Endothelial cell of umbilical vein (primary cell): Measurements from ENCODE around the gene SUZ12. TPM values are rescaled to one million over a fixed set of nuclear protein-coding genes. Genes with fewer than 3 reads are reported as not detected.
"Not testable (repeated sequence)": the region's sequence is repeated elsewhere in the genome, so short reads cannot be mapped to it uniquely, and the experiment has no call there.

Experiments
- BruUV-seq: library from RNA; stranded (reverse); fragments of 400-500 nt; replicated peaks from 2 replicates; lab custom pipeline; 2021; lab: Mats Ljungman, UMichigan
- CTCF ChIA-PET: fragments of 300-600, 350-600 bp; sonication (Branson Sonifier 250); formaldehyde crosslinking; loops from one replicate; lab custom pipeline; 2021; ENCODE audit warnings: antibody characterized with exemption, inconsistent platforms; lab: Charles Lee
- POLR2A ChIA-PET: fragments of 300-600, 350-600 bp; sonication (Branson Sonifier 250); formaldehyde crosslinking; loops from one replicate; lab custom pipeline; 2021; ENCODE audit warnings: antibody characterized with exemption, inconsistent platforms; lab: Charles Lee
- DNase-seq: peaks from one replicate; pipeline ENCODE4 v3.0.0-alpha.2; 2011; ENCODE audit warnings: low read depth, low spot score
- FAIRE-seq: peaks from 2 replicates; lab custom pipeline; 2011; peaks lifted over from hg19 to GRCh38; lab: Jason Lieb, UNC
- H2AFZ ChIP-seq: 2 replicates; pipeline ENCODE4 v1.6.0; 2012; ENCODE audit warnings: low read depth, low read length, control low read depth, inconsistent platforms
- H3K27ac ChIP-seq: 2 replicates; pipeline ENCODE4 v1.5.1; 2011; ENCODE audit warnings: low read depth, mild to moderate bottlenecking, control low read depth, low read length, moderate library complexity; ENCODE audit not compliant: insufficient read depth
- H3K27me3 ChIP-seq, 2 experiments: 2 replicates each; pipeline versions ENCODE4 v1.6.0 to v1.6.1; 2011; ENCODE audit warnings: low read length in 2 of 2, mixed read lengths in 1 of 2; ENCODE audit not compliant: control insufficient read depth in 2 of 2, insufficient read depth in 2 of 2
- H3K36me3 ChIP-seq, 2 experiments: 2 replicates in 1 of 2; 3 replicates in 1 of 2; pipeline ENCODE4 v1.5.1; 2011; ENCODE audit warnings: low read length in 2 of 2, mild to moderate bottlenecking in 1 of 2, moderate library complexity in 1 of 2; ENCODE audit not compliant: control insufficient read depth in 2 of 2, insufficient read depth in 2 of 2; ENCODE audit errors: extremely low read depth in 1 of 2
- H3K4me1 ChIP-seq: 3 replicates; pipeline ENCODE4 v1.5.1; 2011; ENCODE audit warnings: mild to moderate bottlenecking, low read length; ENCODE audit not compliant: control insufficient read depth, insufficient read depth; ENCODE audit errors: extremely low read depth
- H3K4me2 ChIP-seq: 2 replicates; pipeline ENCODE4 v1.6.1; 2011; ENCODE audit warnings: low read length, control low read depth, mixed read lengths; ENCODE audit not compliant: insufficient read depth
- H3K4me3 ChIP-seq, 3 experiments: fragments of 200-600 bp in 1 of 3; sonication (generic), shearing (Covaris generic) in 1 of 3; replicated peaks in 1 of 3; 2 replicates each; pipeline ENCODE4 v1.5.1; 2011 to 2016; ENCODE audit warnings: control low read depth in 3 of 3, low read length in 3 of 3, mild to moderate bottlenecking in 2 of 3, inconsistent platforms in 1 of 3, low read depth in 1 of 3, moderate library complexity in 1 of 3; ENCODE audit not compliant: insufficient read depth in 1 of 3
- H3K79me2 ChIP-seq: 2 replicates; pipeline ENCODE4 v1.6.0; 2012; ENCODE audit warnings: low read length, inconsistent platforms; ENCODE audit not compliant: control insufficient read depth, insufficient read depth
- H3K9ac ChIP-seq: replicated peaks from 2 replicates; pipeline ENCODE3; 2011; ENCODE audit warnings: low read length, control low read depth; ENCODE audit not compliant: insufficient read depth; ENCODE audit errors: extremely low read depth
- H3K9me1 ChIP-seq: replicated peaks from 3 replicates; pipeline ENCODE4 v1.6.0; 2011; ENCODE audit warnings: mild to moderate bottlenecking, low read length; ENCODE audit not compliant: control insufficient read depth, insufficient read depth; ENCODE audit errors: extremely low read depth
- H3K9me3 ChIP-seq: replicated peaks from 2 replicates; pipeline ENCODE4 v1.5.1; 2012; ENCODE audit warnings: low read length, inconsistent platforms; ENCODE audit not compliant: control insufficient read depth, insufficient read depth
- H4K20me1 ChIP-seq: replicated peaks from 2 replicates; pipeline ENCODE3; 2011; ENCODE audit warnings: mild to moderate bottlenecking, low read length; ENCODE audit not compliant: control insufficient read depth, insufficient read depth; ENCODE audit errors: extremely low read depth
- CTCF ChIP-seq, 2 donors: IDR thresholded peaks; 1 replicate in 1 of 2; 2 replicates in 1 of 2; pipeline ENCODE4 v1.5.1; 2011; ENCODE audit warnings: low read length in 2 of 2, mild to moderate bottlenecking in 2 of 2, moderate library complexity in 2 of 2, control low read depth in 1 of 2, inconsistent platforms in 1 of 2, low read depth in 1 of 2; ENCODE audit not compliant: insufficient read depth in 1 of 2; ENCODE audit errors: extremely low read depth in 1 of 2
- EZH2 ChIP-seq: IDR thresholded peaks from 2 replicates; pipeline ENCODE4 v1.6.1; 2012; ENCODE audit warnings: borderline replicate concordance, low read depth, mild to moderate bottlenecking, moderate library complexity, low read length, inconsistent platforms; ENCODE audit not compliant: severe bottlenecking
- FOS ChIP-seq: IDR thresholded peaks from 2 replicates; pipeline ENCODE4 v1.6.1; 2011; ENCODE audit warnings: mild to moderate bottlenecking, low read length, moderate library complexity, borderline replicate concordance; ENCODE audit not compliant: insufficient read depth
- GATA2 ChIP-seq: IDR thresholded peaks from 2 replicates; pipeline ENCODE4 v1.7.0; 2011; ENCODE audit warnings: low read depth, mild to moderate bottlenecking, moderate library complexity, mixed read lengths, low read length; ENCODE audit not compliant: insufficient read length, insufficient read depth
- JUN ChIP-seq: IDR thresholded peaks from 2 replicates; pipeline ENCODE4 v1.6.1; 2011; ENCODE audit warnings: borderline replicate concordance, low read depth; ENCODE audit not compliant: insufficient read length, insufficient read depth
- MAX ChIP-seq: IDR thresholded peaks from 2 replicates; pipeline ENCODE4 v1.6.1; 2011; ENCODE audit not compliant: insufficient read depth, insufficient read length
- MYC ChIP-seq: IDR thresholded peaks from one replicate; pipeline ENCODE4 v1.6.1; 2011; ENCODE audit warnings: mild to moderate bottlenecking, low read depth, low read length
- POLR2A ChIP-seq: IDR thresholded peaks from 2 replicates; pipeline ENCODE4 v1.6.1; 2012; ENCODE audit warnings: low read depth, mild to moderate bottlenecking, control low read depth, low read length
- POLR2AphosphoS5 ChIP-seq: IDR thresholded peaks from 2 replicates; pipeline ENCODE4 v1.6.1; 2012; ENCODE audit warnings: low read depth, mild to moderate bottlenecking, control low read depth, low read length, moderate library complexity; ENCODE audit not compliant: insufficient read depth
- dilution Hi-C: fragments of 300-500 bp; cut with MboI; formaldehyde crosslinking; loops from one replicate; pipeline ENCODE4 v1.15.0; 2019; ENCODE audit warnings: low sequenced_read_pairs; ENCODE audit not compliant: extremely low pct_ligation_motif_present
- intact Hi-C: fragments of 100-400 bp; cut with micrococcal nuclease; formaldehyde crosslinking; loops from one replicate; pipeline ENCODE4 v1.10.0; 2022
- polyA plus RNA-seq, 4 experiments: library from polyadenylated mRNA; depleted of rRNA in 3 of 4; stranded (reverse) in 3 of 4; unstranded in 1 of 4; fragments of >200 nt; gene quantifications; 2 replicates each; pipeline versions ENCODE4 v1.2.1 to v1.2.3, GENCODE V29; 2011 to 2012; ENCODE audit warnings: missing spikeins in 1 of 4
- total RNA-seq: library from RNA; stranded (reverse); gene quantifications from 2 replicates; pipeline ENCODE4 v1.2.3, GENCODE V29; 2021

SUZ12 gene
- total and polyA plus RNA-seq, 2 donors (not counting 3 experiments of a cell fraction or from before 2014, with no cell fraction given) = 7.8 to 30.9 TPM

- DNase-seq, H2AFZ ChIP-seq, intact Hi-C loops, H3K4me3 ChIP-seq, H3K27me3 ChIP-seq, BruUV-seq, CTCF ChIA-PET, H3K79me2 ChIP-seq, H3K27ac ChIP-seq, H3K9ac ChIP-seq, POLR2A ChIA-PET, dilution Hi-C loops, H3K9me1 ChIP-seq, H3K36me3 ChIP-seq, FAIRE-seq, H3K9me3 ChIP-seq, H3K4me1 ChIP-seq, H4K20me1 ChIP-seq, H3K4me2 ChIP-seq: not testable (repeated sequence)
Measured at GRCh38 chr17:32022554-32022953, 85.7 kb downstream of the SUZ12 start.

GRCh38 chr17:32027271-32027670 is 90.5 kb downstream of the SUZ12 start:
- H2AFZ ChIP-seq, H3K9ac ChIP-seq, CTCF ChIA-PET, H3K79me2 ChIP-seq, H3K36me3 ChIP-seq, H3K27ac ChIP-seq, H3K4me1 ChIP-seq, BruUV-seq, DNase-seq, H3K27me3 ChIP-seq, intact Hi-C loops, H4K20me1 ChIP-seq, H3K4me3 ChIP-seq, FAIRE-seq, POLR2A ChIA-PET, H3K4me2 ChIP-seq, H3K9me3 ChIP-seq, dilution Hi-C loops, H3K9me1 ChIP-seq: not testable (repeated sequence)

- intact Hi-C loops = no loop called here
- no peak for FAIRE-seq
- TF ChIP-seq POLR2AphosphoS5 = no peak
- no peak for TF ChIP-seq MYC
- TF ChIP-seq FOS = no peak
- TF ChIP-seq POLR2A = no peak
- TF ChIP-seq CTCF (IDR thresholded peaks at IDR 0.05; ENCODE audit: extremely low read depth in 1 of 2, insufficient read depth in 1 of 2, low read depth in 1 of 2, low read length in 2 of 2) = no peak
- TF ChIP-seq MAX = no peak
- TF ChIP-seq EZH2 = no peak
- TF ChIP-seq JUN = no peak
- no peak for TF ChIP-seq GATA2
Measured at GRCh38 chr17:32033223-32033622, 96.4 kb downstream of the SUZ12 start.

More at GRCh38 chr17:32033223-32033622, 96.4 kb downstream of the SUZ12 start:
- Histone ChIP-seq H2AFZ (no peak overlapping the region), H3K9me3 (no peaks in the 10 kb centered on the region), H4K20me1 (no peaks in the 10 kb centered on the region), H3K4me3 (no peak overlapping the region), H3K36me3 (no peaks in the 10 kb centered on the region), H3K9me1 (no peaks in the 10 kb centered on the region), H3K9ac (no peak overlapping the region), H3K4me1 (no peaks in the 10 kb centered on the region), H3K79me2 (no peaks in the 10 kb centered on the region), H3K27ac (no peak overlapping the region), H3K27me3 (no peaks in the 10 kb centered on the region), H3K4me2 (no peak overlapping the region)
- no TSS peak for BruUV-seq
- dilution Hi-C loops = no loop called here
- DNase-seq = no peak
- ChIA-PET CTCF (no interaction called here), POLR2A (no interaction called here)
